Cardiac septum (tissue), 1 donor: ENCODE measurements around the gene ADRA2C. TPM values are rescaled to one million over a fixed set of nuclear protein-coding genes. Genes with fewer than 3 reads are reported as not detected.
"Not testable (repeated sequence)": the region's sequence is repeated elsewhere in the genome, so short reads cannot be mapped to it uniquely, and the experiment has no call there.

Experiments used
- DNase-seq: peaks from one replicate; pipeline ENCODE4 v3.0.0-alpha.2; 2020; ENCODE audit warnings: low spot score
- intact Hi-C: fragments of 100-400 bp; cut with DNase I; formaldehyde crosslinking; loops from one replicate; pipeline ENCODE4 v1.14.0; 2022
- total RNA-seq: library from RNA; stranded (reverse); fragmentation: NEBNext Ultra II Directional; extraction: Animal tissue kit (Norgen Biotek cat#: 25700); gene quantifications from one replicate; pipeline ENCODE4 v1.2.1, GENCODE V29; 2021
- donor health status: DM: no; HTN: no; CAD: no.

Gene ADRA2C
- total RNA-seq, 1 donor from 2014 or later = 5.4 TPM

DNA sequence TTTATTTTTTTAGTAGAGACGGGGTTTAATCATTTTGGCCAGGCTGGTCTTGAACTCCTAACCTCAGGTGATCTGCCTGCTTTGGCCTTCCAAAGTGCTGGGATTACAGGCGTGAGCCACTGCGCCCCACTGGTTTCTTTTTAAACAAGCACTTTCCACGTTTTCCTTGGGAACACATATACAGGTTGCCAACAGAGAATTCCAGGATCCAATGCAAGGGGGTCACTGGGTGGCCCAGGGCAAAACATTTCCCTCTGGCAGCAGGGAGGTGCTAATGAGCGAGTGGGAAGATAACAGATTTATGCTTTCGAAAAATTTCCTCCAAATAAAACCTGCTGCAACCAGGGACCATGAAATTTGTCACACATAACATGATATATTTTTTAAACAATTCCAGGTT lies 41.1 kb downstream of the ADRA2C start:
- DNase-seq = no peak
- intact Hi-C loops = no loop called here

DNA sequence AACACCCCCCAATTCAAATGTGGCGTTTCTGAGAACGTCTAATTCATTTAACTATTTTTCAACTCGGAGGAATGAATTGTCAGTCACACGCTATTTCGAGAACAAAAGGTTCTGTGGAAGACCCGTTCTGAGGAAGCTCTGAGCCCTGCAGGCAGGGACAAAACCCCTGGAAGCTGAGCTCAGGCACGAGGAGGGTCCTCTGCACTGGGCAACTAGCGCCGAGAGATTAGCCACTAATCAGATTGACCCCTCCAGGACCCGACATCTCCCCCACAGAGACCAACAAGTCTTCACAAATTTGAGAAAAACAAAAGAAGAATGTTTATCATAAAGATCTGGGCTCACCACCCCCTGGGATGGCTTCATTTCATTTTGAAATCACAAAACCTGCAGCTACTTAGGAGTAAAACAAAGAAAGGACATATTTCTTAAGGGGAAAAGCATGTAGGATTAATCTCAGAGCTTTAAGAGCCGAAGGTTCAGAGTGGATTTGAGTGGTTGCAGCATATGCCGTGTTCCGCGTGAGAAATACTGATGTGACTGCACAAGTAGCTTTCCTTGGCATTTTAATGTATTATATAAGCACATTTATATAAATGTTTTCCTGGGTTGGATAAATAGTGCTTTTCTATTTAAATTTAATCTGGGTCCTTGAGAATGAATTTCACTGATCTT lies 41.8 kb downstream of the ADRA2C start:
- DNase-seq = no peak
- intact Hi-C loops = no loop called here

DNA sequence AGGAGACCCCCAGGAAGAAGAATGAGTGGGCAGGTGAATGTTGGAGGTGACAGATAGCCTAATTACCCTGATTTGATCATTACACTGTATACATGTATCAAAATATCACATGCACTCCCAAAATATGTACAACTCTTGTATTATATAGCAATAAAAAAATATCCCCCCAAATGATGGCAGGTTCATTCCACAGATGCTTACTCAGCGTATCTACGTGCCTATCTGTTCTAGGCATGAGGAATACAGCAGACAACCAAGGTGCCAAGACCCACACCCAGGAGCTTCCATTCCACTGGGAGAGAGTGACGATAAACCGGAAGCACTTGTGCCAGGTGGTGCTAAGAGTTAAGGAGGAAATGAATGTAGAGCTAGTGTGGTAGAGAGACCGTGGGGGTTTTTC lies 42.4 kb downstream of the ADRA2C start:
- intact Hi-C loops = no loop called here
- no peak for DNase-seq

DNA sequence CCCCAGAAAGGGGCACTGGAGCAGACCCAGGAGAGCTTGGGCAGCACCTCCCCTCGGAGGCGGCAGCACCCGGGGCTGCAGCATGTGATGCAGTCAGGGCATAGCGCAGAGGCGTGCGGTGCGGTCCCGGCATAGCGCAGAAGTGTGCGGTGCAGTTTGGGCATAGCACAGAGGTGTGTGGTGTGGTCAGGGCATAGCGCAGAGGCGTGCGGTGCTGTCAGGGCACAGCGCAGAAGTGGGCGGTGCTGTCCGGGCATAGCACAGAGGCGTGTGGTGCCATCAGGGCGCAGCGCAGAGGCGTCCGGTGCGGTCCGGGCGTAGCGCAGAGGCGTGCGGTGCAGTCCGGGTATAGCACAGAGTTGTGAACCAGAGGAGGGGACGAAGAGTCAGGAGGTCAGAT lies 42.8 kb downstream of the ADRA2C start:
- intact Hi-C loops = no loop called here
- no peak for DNase-seq

DNA sequence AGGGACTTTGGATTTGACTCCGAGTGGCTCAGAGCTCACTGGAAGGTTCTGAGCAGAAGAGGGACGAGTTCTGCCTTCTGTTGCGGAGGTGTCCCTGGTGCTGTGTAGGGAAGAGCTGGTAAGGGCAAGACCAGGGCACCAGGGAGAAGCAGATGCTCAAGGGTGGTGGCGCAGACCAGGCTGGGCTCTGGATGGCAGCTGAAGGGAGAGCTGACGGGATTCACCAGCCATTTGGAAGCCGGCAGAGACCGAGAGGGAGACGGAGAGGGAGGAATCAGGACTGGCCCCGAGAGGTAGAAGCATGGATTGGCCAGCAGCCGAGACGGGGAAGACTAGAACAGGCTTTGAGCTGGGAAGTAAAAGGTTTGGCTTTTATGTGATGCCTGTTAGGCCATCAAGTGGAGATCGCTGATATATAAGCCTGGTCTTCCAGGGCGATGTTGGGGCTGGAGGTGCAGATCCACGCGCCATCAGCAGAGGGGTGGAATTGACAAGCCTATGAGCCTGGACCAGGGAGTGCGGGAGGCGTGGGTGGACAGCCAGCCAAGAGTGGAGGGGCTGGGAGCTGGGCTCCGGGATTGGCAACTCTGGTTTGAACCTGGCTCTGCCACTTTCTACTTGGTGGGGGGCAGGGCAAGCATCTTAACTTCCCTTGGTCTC lies 43.4 kb downstream of the ADRA2C start:
- no peak for DNase-seq
- intact Hi-C loops = no loop called here

DNA sequence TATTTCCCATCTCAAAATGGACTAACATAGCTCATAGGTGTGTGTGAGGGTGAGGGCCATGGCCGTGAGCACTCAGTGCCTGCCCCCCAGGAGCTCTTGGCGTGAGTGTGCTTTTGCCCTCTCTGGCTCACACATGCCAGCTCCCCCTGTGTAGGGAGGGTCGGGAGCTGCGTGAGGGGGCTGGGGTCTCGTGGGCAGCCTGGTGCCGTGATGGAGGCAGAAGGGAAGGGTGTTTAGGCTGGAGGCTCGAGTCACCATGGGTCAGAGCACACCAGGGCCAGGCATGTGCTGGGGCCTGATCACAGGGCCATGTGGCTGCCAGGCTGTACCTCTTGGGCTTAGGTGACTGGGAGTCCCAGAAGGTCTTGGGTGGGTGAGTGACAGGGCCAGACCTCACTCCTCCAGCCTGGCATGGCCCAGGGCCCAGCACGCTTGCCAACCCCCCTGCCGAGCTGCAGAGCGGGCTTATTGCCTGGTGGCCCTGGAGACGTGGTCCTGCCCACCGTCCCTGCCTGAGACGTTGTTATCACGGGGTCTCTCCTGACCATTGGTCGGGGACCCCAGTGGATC lies 44.0 kb downstream of the ADRA2C start:
- intact Hi-C loops = no loop called here
- no peak for DNase-seq

DNA sequence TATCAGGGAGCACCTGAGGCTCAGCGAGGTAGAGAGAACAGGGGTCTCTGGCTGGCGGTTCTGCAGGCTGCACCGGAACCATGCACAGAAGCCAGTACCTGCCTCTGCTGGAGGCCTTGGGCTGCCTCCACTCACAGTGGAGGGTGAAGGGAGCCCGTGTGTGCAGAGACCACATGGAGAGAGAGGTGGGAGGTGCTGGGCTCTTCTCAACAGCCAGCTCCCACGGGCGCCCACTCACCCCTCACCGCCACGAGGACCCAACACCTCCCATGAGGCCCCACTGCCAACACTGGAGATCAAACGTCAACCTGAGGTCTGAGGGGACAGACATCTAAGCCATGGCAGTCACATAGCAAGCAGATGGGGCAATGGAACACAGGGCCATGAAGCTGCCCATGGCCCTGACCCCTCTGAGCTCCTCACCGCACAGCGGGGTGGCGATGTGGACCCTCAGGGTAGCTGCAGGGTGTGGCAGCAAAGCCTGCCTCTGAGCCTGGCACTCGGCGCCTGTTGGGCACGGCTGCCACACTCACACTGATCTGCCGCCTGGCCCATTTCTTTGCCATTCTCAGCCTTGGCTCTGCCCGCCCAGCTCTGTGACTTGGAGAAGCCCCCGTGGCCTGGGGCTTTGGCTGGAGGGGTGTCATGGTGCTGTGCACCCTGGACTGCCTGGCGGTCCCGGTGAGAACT lies 44.8 kb downstream of the ADRA2C start:
- no peak for DNase-seq
- intact Hi-C loops = no loop called here

DNA sequence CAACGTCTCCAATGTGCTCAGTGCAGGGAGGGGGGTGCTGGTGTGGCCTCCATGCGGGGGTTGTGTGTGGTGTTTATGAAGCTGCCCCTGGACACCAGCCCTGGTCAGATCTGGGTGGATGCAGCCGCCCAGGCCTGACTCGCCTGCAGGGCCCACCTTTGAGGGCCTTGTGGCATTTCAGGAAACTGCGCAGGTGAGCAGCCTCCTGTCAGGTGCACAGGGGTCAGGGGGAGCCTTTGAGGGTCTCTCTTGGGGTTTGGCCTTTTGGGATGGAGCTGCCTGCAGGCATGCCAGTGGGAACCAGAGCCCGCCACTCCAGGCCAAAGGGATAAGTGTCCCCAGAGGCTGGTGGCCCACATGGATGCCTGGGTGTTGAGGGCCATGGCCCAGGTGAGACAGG lies 45.4 kb downstream of the ADRA2C start:
- intact Hi-C loops = no loop called here
- no peak for DNase-seq

DNA sequence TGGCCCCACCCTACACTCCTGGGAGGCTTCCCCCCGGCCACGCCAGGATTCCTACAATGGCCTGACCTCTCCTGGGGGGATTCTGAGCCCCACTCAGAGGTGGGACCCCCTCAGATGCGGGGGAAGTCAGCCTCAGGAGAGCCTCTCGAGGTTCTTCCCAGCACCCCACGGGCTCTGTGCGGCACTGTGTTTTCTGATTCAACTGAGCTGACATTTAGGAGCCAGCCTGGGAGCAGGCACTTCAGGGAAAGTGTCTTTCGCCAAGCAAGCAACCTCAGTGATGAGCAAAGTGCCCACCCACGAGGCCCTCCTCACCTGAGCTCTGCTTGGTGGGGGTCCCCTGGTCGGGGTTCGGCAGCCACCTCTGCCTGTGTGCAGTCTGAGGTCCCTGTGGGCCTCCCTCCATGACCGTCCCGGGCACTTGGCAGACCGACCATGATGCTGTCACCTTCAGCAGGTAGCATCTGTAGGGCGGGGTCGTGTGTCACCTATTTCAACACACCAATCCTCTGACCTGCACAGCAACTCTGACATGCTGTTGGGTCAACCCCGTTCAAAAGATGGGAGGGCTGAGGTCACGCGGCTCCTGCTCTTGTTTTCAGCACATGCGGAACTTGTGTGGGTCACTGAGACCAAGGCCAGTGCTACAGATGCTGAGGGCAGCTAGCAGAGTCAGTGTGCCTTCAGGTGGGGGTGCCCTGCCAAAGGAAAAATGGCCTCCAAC lies 46.2 kb downstream of the ADRA2C start:
- no peak for DNase-seq
- intact Hi-C loops = no loop called here

DNA sequence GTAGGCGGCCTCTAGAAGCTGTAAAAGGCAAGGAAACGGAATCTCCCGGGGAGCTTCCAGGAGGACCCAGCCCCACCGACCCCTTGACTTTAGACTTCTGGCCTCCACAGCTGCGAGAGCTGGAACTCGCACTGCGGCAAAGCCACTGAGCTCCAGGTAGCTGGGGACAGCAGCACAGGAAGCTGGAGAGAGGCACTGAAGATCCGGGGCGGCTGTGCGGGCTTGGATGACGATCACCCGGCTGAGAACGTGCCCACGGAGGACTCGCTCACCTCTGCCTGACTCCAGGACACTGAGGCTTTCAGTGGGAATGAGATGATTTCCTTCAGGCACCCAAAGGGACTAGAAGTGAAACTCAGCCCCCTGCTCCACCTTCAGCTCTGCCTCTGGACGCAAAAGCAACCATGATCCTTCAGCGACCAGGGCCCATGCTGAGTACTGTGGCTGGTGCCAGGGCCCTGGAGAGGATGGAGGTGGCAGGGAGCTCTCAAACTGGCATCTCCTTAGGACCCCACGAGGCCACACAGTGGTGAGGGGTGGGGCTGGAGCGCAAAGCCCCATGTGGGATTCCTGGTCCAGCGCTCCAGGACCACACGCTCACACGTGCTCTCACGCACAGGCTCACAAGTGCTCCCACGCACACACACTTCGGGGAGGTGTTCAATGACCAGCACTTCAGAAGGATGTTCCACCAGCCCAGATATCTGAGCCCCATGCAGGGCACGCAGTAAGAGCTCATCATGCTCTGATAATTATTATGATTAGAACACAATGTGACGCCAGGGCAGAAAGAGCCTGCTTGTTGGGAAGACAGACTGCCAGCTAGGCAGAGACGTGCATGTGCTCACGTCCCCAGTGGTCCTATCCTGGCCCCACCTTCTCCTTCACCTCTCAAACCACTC lies 47.2 kb downstream of the ADRA2C start:
- DNase-seq = no peak
- intact Hi-C loops = no loop called here

DNA sequence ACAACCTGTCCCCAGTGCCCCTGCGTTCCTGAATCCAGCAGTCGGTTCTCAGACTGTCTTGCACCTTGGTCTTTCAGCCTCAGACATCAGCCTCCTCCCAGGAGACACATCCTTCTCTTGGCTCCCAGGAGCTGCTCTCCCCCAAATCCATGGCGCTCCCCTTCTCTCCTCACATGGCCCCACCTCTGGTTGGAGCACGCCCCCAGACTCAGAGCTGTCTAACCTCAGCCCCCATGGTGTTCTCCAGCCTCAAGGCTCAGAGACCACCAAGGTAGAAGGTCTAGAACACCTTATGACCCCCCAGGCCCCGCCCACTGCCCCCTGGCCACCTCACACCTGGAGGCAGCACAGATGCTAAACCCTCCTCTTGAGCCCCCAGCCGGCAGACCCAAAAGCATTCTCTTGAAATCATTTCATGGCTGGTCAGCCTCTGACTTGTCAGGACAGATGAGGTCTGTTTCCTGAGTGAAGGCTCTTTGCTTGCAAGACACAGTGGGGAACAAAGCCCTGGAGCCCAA lies 47.9 kb downstream of the ADRA2C start:
- intact Hi-C loops = no loop called here
- DNase-seq = no peak

DNA sequence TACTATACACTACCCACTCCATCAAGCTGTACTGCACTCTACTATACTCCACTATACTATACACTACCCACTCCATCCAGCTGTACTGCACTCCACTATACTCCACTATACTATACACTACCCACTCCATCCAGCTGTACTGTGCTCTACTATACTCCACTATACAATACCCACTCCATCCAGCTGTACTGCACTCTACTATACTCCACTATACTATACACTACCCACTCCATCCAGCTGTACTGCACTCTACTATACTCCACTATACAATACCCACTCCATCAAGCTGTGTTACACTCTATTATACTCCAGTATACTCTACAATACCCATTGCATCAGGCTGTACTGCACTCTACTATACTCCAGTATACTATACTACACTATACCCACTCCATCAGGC lies 48.7 kb downstream of the ADRA2C start:
- intact Hi-C loops, DNase-seq: not testable (repeated sequence)

DNA sequence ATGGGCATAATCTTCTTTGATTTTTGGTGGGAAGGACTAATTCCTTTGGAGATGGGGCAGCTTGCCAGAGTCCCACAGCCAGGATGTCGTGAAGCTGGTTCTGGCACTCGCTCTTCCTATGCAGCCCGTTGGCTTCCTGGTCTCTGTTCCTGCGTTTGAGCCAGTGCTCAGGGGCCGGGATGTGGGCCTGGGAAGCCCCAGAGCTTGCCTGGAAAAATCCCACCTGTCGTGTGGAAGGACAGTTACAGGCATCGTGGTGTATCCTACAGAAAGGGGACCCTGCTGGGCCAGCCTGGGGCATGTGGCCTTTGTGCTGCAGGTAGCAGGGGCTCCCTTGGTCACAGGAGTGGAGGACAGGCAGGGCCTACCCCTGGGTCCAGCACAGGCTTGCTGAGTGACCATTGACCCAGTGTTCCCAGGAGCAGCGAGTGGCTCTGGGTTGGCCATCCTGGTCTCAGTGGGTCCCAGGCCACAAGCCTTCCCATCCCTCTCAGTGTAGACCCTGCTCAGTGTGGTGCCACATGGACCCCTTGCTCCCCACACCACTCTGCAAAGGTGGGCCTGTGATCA lies 50.2 kb downstream of the ADRA2C start:
- DNase-seq = no peak
- intact Hi-C loops = no loop called here

DNA sequence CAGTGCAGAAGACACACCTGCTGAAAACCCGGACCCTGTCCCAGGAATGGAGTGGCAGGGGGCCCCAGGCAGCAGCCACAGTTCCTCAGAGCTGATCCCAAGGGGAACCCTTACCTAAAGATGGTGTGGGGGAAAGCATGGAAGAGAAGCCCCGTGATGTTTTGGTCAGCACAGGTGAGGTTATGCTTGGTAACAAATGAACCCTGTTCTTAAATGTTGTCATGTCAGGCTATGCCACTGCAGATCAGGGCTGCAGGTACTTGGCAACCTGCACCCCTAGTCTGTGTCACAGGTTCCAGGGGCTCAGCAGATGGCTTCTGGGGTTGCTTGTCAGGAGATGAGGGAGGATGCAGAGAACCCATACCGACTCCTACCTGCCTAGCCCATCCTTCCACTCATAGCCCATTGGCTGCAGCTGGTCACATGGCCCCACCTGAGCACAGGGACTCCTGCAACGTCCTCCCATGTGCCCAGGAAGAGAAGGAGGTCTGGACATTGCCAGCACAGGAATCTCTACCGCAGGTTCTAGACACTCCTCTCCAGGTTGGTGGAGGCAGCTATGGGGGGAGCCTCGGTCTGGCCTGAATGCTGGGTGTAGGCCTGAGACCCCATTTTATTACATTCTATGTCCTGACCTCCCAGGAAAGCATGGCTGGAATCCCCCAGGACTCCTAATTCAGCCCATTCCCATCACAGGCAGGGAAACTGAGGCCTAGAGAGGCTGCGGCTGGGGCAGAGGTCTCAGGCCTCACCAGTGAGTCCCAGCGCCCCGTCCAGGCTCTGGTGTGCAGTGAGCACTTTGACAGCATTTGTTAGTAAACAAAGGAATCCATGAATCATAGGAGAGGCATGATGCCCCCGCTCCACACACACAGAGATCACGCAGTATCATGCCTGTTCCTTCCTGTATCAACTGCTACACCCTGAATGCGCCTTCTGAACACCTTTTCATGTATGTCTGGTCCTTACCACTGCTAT lies 51.1 kb downstream of the ADRA2C start:
- no peak for DNase-seq
- intact Hi-C loops = no loop called here
